ENCODE measurements around the gene ZNF609.
A peak's percentile ranks its signal among the peaks of the same experiment; 100 is the strongest.

Gene ZNF609

GRCh38 chr15:64656508-64656907 lies 196.1 kb downstream of the ZNF609 start:
- no peak for DNase-seq

GRCh38 chr15:64665179-64665578 lies 204.8 kb downstream of the ZNF609 start:
- DNase-seq, result no peak

- no peak for DNase-seq
Observed at GRCh38 chr15:64667736-64668161, 207.4 kb downstream of the ZNF609 start.

GRCh38 chr15:64673866-64674265 lies 213.5 kb downstream of the ZNF609 start:
- DNase-seq, result no peak

- DNase-seq, result no peak
Observed at GRCh38 chr15:64678126-64678819, 217.9 kb downstream of the ZNF609 start.

- no peak for DNase-seq
Observed at GRCh38 chr15:64680097-64680496, 219.7 kb downstream of the ZNF609 start.

GRCh38 chr15:64681424-64682024 lies 221.1 kb downstream of the ZNF609 start:
- peak; percentile 2 for DNase-seq

- DNase-seq, result no peak
Observed at GRCh38 chr15:64682255-64682654, 221.9 kb downstream of the ZNF609 start.

GRCh38 chr15:64683378-64683777 lies 223.0 kb downstream of the ZNF609 start:
- no peak for DNase-seq

GRCh38 chr15:64685230-64685888 lies 225.0 kb downstream of the ZNF609 start:
- no peak for DNase-seq

GRCh38 chr15:64686130-64686735 lies 225.9 kb downstream of the ZNF609 start:
- peak; percentile 44 for DNase-seq

GRCh38 chr15:64687172-64687571 lies 226.8 kb downstream of the ZNF609 start:
- DNase-seq, result no peak

- no peak for DNase-seq
Observed at GRCh38 chr15:64687688-64688087, 227.3 kb downstream of the ZNF609 start.

GRCh38 chr15:64688770-64689169 lies 228.4 kb downstream of the ZNF609 start:
- no peak for DNase-seq

- no peak for DNase-seq
Observed at GRCh38 chr15:64690008-64690407, 229.6 kb downstream of the ZNF609 start.

GRCh38 chr15:64690578-64691296 lies 230.4 kb downstream of the ZNF609 start:
- DNase-seq, result no peak

- no peak for DNase-seq
Observed at GRCh38 chr15:64691896-64692565, 231.7 kb downstream of the ZNF609 start.

GRCh38 chr15:64693134-64693533 lies 232.8 kb downstream of the ZNF609 start:
- DNase-seq, result no peak

GRCh38 chr15:64694816-64695215 lies 234.4 kb downstream of the ZNF609 start:
- DNase-seq, result no peak

- no peak for DNase-seq
Observed at GRCh38 chr15:64695561-64695992, 235.2 kb downstream of the ZNF609 start.

- DNase-seq, result no peak
Observed at GRCh38 chr15:64696481-64696880, 236.1 kb downstream of the ZNF609 start.

GRCh38 chr15:64697911-64698369 lies 237.6 kb downstream of the ZNF609 start:
- DNase-seq, result no peak

All from NCI-H1694 (cell line).